Fibroblast of lung (primary cell): Measurements from ENCODE around the gene RASGEF1B. TPM values are rescaled to one million over a fixed set of nuclear protein-coding genes. Genes with fewer than 3 reads are reported as not detected.

Source experiments
- DNase-seq, 2 donors: peaks; one replicate each; pipeline versions ENCODE4 v3.0.0 to v3.0.0-alpha.2; 2010; ENCODE audit warnings: low read depth in 2 of 2
- H2AFZ ChIP-seq: 2 replicates; pipeline ENCODE4 v1.5.1; 2012; ENCODE audit warnings: low read length, control low read depth, inconsistent platforms
- H3K27ac ChIP-seq: 2 replicates; pipeline ENCODE4 v1.5.1; 2011; ENCODE audit warnings: low read length, control low read depth; ENCODE audit not compliant: insufficient read depth
- H3K27me3 ChIP-seq: 2 replicates; pipeline ENCODE4 v1.5.1; 2011; ENCODE audit warnings: mild to moderate bottlenecking, low read length; ENCODE audit not compliant: control insufficient read depth, insufficient read depth
- H3K36me3 ChIP-seq: 2 replicates; pipeline ENCODE4 v1.5.1; 2011; ENCODE audit warnings: low read length; ENCODE audit not compliant: control insufficient read depth, insufficient read depth
- H3K4me1 ChIP-seq: 2 replicates; pipeline ENCODE4 v1.5.1; 2011; ENCODE audit warnings: low read length; ENCODE audit not compliant: control insufficient read depth, insufficient read depth; ENCODE audit errors: extremely low read depth
- H3K4me2 ChIP-seq: 2 replicates; pipeline ENCODE4 v1.5.1; 2011; ENCODE audit warnings: low read length, control low read depth; ENCODE audit not compliant: insufficient read depth; ENCODE audit errors: extremely low read depth
- H3K4me3 ChIP-seq, 4 experiments: fragments of 200-600 bp in 1 of 4; sonication (generic) in 1 of 4; replicated peaks in 1 of 4; 2 replicates each; pipeline ENCODE4 v1.5.1; 2011 to 2016; ENCODE audit warnings: low read length in 4 of 4, low read depth in 3 of 4, mild to moderate bottlenecking in 3 of 4, control low read depth in 2 of 4, inconsistent platforms in 1 of 4, mixed read lengths in 1 of 4; ENCODE audit not compliant: insufficient read depth in 1 of 4; ENCODE audit errors: control extremely low read depth in 1 of 4
- H3K79me2 ChIP-seq: 2 replicates; pipeline ENCODE4 v1.5.1; 2012; ENCODE audit warnings: mild to moderate bottlenecking, low read length, inconsistent platforms; ENCODE audit not compliant: control insufficient read depth, insufficient read depth
- H3K9ac ChIP-seq: 2 replicates; pipeline ENCODE4 v1.5.1; 2011; ENCODE audit warnings: mild to moderate bottlenecking, low read length, control low read depth; ENCODE audit not compliant: insufficient read depth
- H3K9me3 ChIP-seq: 2 replicates; pipeline ENCODE4 v1.5.1; 2012; ENCODE audit warnings: low read depth, low read length; ENCODE audit not compliant: control insufficient read depth, insufficient read depth
- H4K20me1 ChIP-seq: 2 replicates; pipeline ENCODE4 v1.5.1; 2011; ENCODE audit warnings: low read length; ENCODE audit not compliant: control insufficient read depth, insufficient read depth; ENCODE audit errors: extremely low read depth
- EZH2 ChIP-seq: IDR thresholded peaks from 2 replicates; pipeline ENCODE4 v1.5.1; 2012; ENCODE audit warnings: low read length, control low read depth, mild to moderate bottlenecking; ENCODE audit errors: missing control alignments
- polyA plus RNA-seq, 2 donors: library from polyadenylated mRNA; depleted of rRNA in 1 of 2; stranded (reverse) in 1 of 2; unstranded in 1 of 2; fragments of >200 nt; gene quantifications; 2 replicates each; pipeline ENCODE4 v1.2.1, GENCODE V29; 2011 to 2012; ENCODE audit warnings: missing spikeins in 1 of 2
- total RNA-seq: library from RNA; depleted of rRNA; stranded (reverse); fragments of >200 nt; gene quantifications from 2 replicates; pipeline ENCODE4 v1.2.1, GENCODE V29; 2014
- TF ChIP-seq, protein P1 (sequence below), 2 donors: IDR thresholded peaks in 1 of 2; conservative IDR thresholded peaks in 1 of 2; 1 replicate in 1 of 2; 2 replicates in 1 of 2; pipeline ENCODE4 v1.5.1; 2011 to 2012; ENCODE audit warnings: low read length in 2 of 2, control low read depth in 1 of 2, inconsistent platforms in 1 of 2, low read depth in 1 of 2, mild to moderate bottlenecking in 1 of 2

Gene RASGEF1B
- total and polyA plus RNA-seq, 2 donors (not counting 1 experiment from before 2014, with no cell fraction given) = 0.02 to 0.33 TPM

DNA sequence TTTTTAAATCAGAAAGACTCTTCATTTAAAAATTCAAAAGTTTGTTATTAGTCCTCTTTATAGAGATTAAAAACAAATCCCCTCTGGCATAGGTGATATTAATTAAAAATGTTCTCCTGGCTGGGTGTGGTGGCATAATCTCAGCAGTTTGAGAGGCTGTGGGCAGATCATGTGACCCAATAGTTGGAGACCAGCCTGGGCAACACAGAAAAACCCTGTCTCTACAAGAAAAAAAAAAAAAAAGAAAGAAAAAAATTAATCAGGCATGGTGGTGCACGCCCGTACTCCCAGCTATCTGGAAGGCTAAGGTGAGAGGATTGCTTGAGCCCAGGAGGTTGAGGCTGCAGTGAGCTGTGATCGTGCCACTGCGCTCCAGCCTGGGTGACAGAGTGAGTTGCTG is 38.9 kb downstream of the RASGEF1B start:
- no peak overlapping the region for H3K4me3 ChIP-seq
- no peak overlapping the region for H3K9ac ChIP-seq
- DNase-seq = no peak
- H3K9me3 ChIP-seq = no peaks in the 10 kb centered on the region
- no peaks in the 10 kb centered on the region for H3K4me1 ChIP-seq
- H3K36me3 ChIP-seq = no peaks in the 10 kb centered on the region
- H3K27ac ChIP-seq = no peak overlapping the region
- TF ChIP-seq, protein P1, sequence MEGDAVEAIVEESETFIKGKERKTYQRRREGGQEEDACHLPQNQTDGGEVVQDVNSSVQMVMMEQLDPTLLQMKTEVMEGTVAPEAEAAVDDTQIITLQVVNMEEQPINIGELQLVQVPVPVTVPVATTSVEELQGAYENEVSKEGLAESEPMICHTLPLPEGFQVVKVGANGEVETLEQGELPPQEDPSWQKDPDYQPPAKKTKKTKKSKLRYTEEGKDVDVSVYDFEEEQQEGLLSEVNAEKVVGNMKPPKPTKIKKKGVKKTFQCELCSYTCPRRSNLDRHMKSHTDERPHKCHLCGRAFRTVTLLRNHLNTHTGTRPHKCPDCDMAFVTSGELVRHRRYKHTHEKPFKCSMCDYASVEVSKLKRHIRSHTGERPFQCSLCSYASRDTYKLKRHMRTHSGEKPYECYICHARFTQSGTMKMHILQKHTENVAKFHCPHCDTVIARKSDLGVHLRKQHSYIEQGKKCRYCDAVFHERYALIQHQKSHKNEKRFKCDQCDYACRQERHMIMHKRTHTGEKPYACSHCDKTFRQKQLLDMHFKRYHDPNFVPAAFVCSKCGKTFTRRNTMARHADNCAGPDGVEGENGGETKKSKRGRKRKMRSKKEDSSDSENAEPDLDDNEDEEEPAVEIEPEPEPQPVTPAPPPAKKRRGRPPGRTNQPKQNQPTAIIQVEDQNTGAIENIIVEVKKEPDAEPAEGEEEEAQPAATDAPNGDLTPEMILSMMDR (conservative IDR thresholded peaks at IDR 0.05 in 1 of 2, IDR thresholded peaks at IDR 0.05 in 1 of 2; ENCODE audit: low read depth in 1 of 2, low read length in 2 of 2) = no peak
- no peak for TF ChIP-seq EZH2
- no peaks in the 10 kb centered on the region for H4K20me1 ChIP-seq
- no peak overlapping the region for H3K4me2 ChIP-seq
- no peak overlapping the region for H2AFZ ChIP-seq
- no peaks in the 10 kb centered on the region for H3K79me2 ChIP-seq
- no peaks in the 10 kb centered on the region for H3K27me3 ChIP-seq

DNA sequence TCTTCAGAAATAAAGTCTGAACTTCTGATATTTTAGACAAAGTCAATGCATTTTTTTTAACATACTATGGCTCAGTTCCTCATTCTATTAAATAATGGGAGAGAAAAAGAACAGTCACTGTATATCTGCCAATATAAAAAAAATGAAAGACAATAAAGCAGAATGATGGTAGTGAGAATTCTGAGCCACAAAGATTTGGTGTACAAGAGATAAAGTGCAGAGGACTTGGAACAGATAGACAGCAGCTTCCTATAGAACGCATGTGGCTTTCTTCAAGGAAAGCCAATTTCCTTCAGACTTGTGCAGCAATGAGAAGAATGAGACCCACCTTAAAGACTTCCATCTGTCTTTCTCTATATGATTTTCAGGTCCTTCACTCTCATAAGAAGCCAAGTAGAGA is 39.7 kb downstream of the RASGEF1B start:
- H3K79me2 ChIP-seq = no peaks in the 10 kb centered on the region
- no peak for DNase-seq
- H3K9ac ChIP-seq = no peak overlapping the region
- TF ChIP-seq, protein P1 (conservative IDR thresholded peaks at IDR 0.05 in 1 of 2, IDR thresholded peaks at IDR 0.05 in 1 of 2; ENCODE audit: low read depth in 1 of 2, low read length in 2 of 2) = no peak
- no peak for TF ChIP-seq EZH2
- H3K9me3 ChIP-seq = no peaks in the 10 kb centered on the region
- H3K4me3 ChIP-seq = no peak overlapping the region
- no peaks in the 10 kb centered on the region for H3K36me3 ChIP-seq
- H3K27ac ChIP-seq = no peak overlapping the region
- no peak overlapping the region for H2AFZ ChIP-seq
- H3K4me1 ChIP-seq = no peaks in the 10 kb centered on the region
- no peaks in the 10 kb centered on the region for H4K20me1 ChIP-seq
- H3K4me2 ChIP-seq = no peak overlapping the region
- no peaks in the 10 kb centered on the region for H3K27me3 ChIP-seq

DNA sequence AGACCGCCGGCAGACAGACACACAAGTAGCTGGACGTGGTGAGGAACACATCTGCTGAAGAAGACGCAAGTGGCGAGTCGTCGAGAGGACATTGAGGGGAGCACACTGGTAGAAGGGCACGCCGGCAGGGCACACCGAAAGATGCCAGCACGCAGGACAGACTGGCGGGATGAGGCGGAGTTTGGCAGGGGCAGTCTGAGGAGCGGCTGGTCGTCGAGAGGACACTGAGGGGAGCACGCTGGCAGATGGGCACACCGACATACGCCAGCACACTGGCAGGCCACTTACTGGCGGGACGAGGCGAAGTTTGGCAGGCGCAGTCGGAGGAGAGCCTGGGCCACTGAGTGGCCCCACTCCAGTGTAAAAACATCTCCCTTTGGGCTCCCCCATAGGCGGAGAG is 42.1 kb downstream of the RASGEF1B start:
- Histone ChIP-seq H3K27me3 (no peaks in the 10 kb centered on the region), H3K79me2 (no peaks in the 10 kb centered on the region), H2AFZ (no peak overlapping the region), H3K9ac (no peak overlapping the region), H3K27ac (no peak overlapping the region), H4K20me1 (no peaks in the 10 kb centered on the region), H3K4me2 (no peak overlapping the region), H3K9me3 (no peaks in the 10 kb centered on the region), H3K4me1 (no peaks in the 10 kb centered on the region), H3K36me3 (no peaks in the 10 kb centered on the region), H3K4me3 (no peak overlapping the region)
- no peak for DNase-seq
- TF ChIP-seq EZH2 = no peak
- TF ChIP-seq, protein P1 (conservative IDR thresholded peaks at IDR 0.05 in 1 of 2, IDR thresholded peaks at IDR 0.05 in 1 of 2; ENCODE audit: low read depth in 1 of 2, low read length in 2 of 2) = no peak
